AG20443 (cell line): Measurements from ENCODE around the gene KIR3DL2.
"Not testable (repeated sequence)": the region's sequence is repeated elsewhere in the genome, so short reads cannot be mapped to it uniquely, and the experiment has no call there.

Source experiments
- DNase-seq: peaks from one replicate; pipeline ENCODE4 v3.0.0; 2012; ENCODE audit warnings: low spot score, mixed read lengths

Gene KIR3DL2

DNA sequence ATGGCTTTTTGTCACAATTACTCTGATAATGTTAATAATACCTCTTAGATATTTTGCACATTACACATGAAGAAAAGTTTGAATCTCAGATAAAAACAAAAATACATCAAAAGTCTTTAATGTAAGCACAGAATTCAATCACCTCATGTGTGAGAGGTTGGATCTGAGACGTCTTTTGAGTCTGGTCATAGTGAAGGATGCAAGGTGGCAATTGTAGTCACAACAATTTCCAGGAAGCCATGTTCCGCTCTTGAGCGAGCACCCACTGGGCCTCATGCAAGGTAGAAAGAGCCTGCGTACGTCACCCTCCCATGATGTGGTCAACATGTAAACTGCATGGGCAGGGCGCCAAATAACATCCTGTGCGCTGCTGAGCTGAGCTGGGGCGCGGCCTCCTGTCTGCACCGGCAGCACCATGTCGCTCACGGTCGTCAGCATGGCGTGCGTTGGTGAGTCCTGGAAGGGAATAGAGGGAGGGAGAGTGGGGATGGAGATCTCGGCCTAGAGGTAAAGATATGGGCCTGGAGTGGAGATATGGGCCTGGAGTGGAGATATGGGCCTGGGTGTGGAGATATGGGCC lies at the start of gene KIR3DL2:
KIR3DL2 (plus strand) TSS at position 383 of the 580 bp plus-strand sequence; CDS start at position 416, 33 bp downstream.
- DNase-seq: not testable (repeated sequence)

DNA sequence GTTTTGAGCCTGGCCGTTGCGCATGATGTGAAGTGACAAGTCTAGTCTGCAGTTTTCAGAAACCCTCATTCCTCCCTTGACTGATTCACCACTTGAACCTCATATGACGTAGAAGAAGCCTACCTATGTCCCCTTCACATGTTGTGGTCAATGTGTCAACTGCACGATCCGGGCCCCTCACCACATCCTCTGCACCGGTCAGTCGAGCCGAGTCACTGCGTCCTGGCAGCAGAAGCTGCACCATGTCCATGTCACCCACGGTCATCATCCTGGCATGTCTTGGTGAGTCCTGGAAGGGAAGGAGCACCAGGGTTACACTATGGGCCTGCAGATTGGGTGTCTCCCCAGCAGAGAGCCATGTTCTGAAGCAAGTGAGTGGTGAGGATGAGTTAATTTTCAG lies 46.8 kb upstream of the KIR3DL2 start, which contains the start of gene KIR2DL4:
KIR2DL4 (plus strand) TSS at position 201 of the 400 bp plus-strand sequence; CDS start at position 243, 42 bp downstream.
- no peak for DNase-seq

DNA sequence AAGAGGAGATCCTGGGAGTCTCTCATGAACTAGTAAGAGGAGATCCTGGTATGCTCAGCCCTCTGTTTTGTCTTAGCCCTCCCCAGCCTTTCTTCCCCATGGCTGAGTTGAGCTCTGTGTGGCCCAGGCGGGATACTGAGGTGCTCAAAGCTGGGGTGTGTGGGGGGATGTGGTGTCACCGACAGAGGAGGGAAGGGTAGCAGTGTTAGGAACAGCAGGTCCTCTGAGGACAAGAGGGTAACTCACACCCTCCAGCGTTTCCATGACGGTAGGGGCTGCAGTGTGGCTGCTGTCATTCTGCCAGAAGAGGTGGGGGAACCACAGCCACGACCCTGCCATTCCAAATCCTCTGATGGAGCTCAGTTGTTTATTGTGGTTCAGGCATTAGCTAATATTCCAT lies 46.1 kb upstream of the KIR3DL2 start:
- no peak for DNase-seq

DNA sequence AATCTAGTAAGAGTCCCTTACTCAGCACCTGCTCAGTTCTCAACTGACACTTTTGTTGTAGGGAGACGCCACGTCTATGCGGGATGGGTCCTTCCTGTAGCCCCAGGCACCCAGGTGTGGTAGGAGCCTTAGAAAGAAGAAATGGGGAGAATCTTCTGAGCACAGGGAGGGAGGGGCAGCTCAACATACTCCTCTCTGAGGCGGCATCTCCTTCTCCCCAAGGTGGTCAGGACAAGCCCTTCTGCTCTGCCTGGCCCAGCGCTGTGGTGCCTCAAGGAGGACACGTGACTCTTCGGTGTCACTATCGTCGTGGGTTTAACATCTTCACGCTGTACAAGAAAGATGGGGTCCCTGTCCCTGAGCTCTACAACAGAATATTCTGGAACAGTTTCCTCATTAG lies 45.7 kb upstream of the KIR3DL2 start:
- DNase-seq: no peak

DNA sequence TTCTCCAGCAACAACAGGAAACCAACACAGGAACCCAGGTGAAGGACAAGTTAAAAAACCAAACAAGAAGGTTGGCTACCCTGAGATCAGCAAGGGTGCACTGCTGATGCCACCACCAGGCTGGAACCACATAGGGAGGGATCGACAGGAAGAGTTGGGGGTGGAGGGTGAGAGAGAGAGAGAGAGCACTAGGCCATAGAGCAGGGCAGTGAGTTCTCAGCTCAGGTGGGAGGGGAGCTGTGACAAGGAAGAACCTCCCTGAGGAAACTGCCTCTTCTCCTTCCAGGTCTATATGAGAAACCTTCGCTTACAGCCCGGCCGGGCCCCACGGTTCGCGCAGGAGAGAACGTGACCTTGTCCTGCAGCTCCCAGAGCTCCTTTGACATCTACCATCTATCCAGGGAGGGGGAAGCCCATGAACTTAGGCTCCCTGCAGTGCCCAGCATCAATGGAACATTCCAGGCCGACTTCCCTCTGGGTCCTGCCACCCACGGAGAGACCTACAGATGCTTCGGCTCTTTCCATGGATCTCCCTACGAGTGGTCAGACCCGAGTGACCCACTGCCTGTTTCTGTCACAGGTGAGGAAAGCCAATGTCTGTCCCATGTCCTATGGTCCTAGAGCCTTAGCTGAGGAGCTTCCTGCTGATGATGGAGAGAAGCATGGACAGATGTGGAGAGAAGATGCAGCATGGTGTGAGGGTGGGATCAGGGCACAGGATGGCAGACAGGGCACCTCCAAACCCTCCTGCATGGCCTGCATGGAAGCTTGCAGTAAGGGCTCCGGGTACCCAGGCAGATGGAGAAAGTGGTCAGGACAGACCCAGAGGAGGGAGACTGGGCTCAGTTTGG lies 44.4 kb upstream of the KIR3DL2 start:
- no peak for DNase-seq

DNA sequence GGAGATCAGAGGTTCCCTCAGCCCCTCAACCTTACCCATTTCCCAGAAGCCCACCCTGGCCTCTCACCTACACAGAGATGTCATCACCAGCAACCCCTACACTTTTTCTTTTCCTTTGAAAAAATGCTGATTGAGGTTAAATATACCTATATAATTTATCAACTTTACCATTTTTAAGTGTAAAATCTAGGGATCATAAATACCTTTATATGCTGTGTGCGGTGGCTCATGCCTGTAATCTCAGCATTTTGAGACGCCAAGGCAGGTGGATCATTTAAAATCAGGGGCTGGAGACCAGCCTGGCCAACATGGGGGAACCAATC lies 43.8 kb upstream of the KIR3DL2 start:
- no peak for DNase-seq

DNA sequence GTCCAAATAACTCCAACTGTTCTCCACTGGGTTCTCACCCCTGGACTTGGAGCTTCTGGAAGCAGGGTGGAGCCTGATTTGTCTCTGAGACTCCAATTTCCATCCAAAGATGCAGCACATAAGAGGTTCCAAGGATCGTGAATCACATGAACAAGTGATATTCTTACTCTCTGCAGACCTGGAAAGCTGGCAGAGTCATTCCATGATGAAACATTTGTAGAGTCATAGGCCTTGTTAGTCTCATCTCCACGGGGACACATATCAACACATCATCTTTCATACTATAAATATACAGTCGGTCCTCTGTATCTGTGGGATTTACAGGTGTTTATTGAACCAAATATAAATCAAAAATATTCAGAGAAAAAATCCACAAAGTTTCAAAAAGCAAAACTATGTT lies 35.7 kb upstream of the KIR3DL2 start:
- not testable (repeated sequence) for DNase-seq

DNA sequence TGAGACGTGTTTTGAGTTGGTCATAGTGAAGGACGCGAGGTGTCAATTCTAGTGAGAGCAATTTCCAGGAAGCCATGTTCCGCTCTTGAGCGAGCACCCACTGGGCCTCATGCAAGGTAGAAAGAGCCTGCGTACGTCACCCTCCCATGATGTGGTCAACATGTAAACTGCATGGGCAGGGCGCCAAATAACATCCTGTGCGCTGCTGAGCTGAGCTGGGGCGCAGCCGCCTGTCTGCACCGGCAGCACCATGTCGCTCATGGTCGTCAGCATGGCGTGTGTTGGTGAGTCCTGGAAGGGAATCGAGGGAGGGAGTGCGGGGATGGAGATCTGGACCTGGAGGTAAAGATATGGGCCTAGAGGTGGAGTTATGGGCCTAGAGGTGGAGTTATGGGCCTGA lies 34.0 kb upstream of the KIR3DL2 start, which contains the start of gene KIR3DL1:
KIR3DL1 (plus strand) TSS at position 218 of the 400 bp plus-strand sequence.
- DNase-seq: not testable (repeated sequence)

DNA sequence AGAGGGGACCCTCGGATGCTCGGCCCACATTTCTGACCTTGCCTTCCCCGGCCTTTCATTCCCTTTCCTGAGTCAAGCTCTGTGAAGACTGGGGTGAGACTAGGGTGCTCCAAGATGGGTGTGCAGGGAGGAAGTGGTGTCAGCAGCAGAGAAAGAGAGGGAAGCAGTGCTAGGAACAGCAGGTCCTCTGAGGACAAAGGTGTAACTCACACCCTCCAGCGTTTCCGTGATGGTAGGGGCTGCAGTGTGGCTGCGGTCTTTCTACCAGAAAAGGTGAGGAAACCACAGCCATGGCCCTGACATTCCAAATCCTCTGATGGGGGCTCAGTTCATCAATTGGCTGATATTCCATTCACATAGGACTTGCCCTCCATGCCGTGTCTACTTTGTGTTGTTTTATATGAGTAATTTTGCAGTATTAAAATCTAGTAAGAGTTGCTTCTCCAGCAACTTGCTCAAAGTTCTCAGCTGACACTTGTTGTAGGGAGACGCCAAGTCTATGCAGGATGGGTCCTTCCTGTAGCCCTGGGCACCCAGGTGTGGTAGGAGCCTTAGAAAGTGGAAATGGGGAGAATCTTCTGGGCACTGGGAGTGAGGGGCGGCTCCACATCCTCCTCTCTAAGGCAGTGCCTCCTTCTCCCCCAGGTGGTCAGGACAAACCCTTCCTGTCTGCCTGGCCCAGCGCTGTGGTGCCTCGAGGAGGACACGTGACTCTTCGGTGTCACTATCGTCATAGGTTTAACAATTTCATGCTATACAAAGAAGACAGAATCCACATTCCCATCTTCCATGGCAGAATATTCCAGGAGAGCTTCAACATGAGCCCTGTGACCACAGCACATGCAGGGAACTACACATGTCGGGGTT lies 32.3 kb upstream of the KIR3DL2 start:
- no peak for DNase-seq

DNA sequence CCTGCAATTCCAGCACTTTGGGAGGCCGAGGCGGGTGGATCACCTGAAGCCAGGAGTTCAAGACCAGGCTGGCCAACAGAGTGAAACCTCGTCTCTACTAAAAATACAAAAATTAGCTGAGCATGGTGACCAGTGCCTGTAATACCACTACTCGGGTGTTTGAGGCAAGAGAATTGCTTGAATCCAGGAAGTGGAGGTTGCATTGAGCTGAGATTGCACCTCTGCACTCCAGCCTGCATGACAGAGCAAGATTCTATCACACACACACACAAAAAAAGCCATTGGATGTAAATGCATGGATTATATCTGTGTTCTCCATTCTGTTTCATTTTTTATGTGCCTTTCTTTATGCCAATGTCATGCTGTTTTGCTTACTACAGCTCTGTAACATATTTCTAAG lies 25.8 kb upstream of the KIR3DL2 start:
- not testable (repeated sequence) for DNase-seq

DNA sequence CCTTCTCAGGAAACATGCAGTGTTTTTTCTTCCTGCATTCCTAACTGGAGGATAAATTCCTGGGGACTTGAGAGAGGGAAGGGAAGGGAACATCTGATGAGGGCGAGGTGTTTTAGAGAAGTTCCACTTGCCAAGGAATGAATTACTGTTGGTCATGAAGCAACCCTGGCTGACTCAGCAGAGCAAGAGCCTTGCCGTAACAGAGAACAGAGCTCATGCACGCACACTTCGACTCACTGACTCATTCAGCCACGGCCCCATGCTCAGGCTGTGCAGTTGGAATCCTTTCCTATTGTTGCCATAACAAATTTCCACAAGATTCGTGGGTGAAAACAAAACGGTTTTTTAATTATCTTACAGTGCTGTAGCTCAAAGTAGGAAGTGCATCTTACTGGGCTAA lies 24.9 kb upstream of the KIR3DL2 start:
- DNase-seq: not testable (repeated sequence)

DNA sequence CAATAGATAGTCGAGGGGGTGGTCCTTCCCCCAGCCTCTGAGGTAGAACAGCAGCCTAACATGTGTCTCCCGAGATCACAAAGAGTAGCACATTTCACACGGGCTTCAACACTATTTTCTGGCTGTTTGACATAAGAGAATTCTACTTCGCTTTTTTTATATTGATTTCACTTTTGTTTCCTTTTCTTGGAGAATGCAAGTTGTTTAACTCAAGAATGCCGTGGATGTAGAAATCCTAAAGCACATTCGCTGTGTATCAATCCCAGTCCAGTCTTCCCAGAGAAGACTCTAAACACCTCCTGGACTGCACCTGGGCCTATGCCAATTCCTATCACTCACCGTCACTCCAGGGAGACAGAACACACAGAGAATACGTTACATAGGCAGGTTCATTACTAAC lies 22.2 kb upstream of the KIR3DL2 start:
- DNase-seq: not testable (repeated sequence)

DNA sequence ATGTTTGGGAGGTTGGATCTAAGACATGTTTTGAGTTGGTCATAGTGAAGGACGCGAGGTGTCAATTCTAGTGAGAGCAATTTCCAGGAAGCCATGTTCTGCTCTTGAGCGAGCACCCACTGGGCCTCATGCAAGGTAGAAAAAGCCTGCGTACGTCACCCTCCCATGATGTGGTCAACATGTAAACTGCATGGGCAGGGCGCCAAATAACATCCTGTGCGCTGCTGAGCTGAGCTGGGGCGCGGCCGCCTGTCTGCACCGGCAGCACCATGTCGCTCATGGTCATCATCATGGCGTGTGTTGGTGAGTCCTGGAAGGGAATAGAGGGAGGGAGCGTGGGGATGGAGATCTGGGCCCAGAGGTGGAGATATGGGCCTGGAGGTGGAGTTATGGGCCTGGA lies 17.7 kb upstream of the KIR3DL2 start, which contains the start of gene KIR2DS4:
KIR2DS4 (plus strand) TSS at position 181 of the 400 bp plus-strand sequence.
- not testable (repeated sequence) for DNase-seq

DNA sequence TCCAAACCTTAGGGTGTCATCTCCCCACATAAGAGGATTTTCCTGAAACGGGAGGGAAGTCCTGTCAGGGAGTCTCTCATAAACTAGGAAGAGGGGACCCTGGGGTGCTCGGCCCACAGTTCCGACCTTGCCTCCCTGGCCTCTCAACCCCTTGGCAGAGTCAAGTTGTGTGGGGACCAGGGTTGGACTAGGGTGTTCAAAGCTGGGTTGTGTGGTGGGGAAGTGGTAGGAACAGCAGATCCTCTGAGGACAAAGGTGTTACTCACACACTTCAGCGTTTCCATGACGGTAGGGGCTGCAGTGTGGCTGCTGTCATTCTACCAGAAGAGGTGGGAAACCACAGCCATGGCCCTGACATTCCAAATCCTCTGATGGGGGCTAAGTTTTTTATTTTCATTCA lies 15.1 kb upstream of the KIR3DL2 start:
- DNase-seq: not testable (repeated sequence)

DNA sequence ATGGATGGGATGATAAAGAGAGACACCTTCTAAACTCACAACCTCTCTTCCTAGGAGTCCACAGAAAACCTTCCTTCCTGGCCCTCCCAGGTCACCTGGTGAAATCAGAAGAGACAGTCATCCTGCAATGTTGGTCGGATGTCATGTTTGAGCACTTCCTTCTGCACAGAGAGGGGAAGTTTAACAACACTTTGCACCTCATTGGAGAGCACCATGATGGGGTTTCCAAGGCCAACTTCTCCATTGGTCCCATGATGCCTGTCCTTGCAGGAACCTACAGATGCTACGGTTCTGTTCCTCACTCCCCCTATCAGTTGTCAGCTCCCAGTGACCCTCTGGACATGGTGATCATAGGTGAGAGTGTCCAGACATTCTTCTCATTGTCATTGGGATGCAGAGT lies 12.7 kb upstream of the KIR3DL2 start:
- not testable (repeated sequence) for DNase-seq

DNA sequence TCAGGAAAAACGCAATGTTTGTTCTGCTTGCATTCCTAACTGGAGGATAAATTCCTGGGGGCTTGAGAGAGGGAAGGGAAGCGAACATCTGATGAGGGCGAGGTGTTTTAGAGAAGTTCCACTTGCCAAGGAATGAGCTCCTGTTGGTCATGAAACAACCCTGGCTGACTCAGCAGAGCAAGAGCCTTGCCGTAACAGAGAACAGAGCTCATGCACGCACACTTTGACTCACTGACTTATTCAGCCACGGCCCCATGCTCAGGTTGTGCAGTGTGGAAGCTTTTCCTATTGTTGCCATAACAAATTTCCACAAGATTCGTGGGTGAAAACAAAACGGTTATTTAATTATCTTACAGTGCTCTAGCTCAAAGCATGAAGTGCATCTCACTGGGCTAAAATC lies 7.1 kb upstream of the KIR3DL2 start:
- not testable (repeated sequence) for DNase-seq

DNA sequence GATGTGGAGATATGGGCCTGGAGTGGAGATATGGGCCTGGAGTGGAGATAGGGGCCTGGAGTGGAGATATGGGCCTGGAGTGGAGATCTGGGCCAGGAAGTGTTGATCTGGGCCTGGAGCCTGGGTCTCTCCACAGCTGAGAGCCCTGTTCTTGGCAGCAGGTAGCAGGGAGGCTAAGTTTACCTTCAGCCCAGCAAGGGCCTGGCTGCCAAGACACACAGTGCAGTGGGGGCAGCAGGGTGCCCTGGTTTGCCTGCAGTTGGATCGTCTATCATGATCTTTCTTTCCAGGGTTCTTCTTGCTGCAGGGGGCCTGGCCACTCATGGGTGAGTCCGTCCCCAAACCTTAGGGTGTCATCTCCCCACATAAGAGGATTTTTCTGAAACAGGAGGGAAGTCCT lies 687 bp downstream of the KIR3DL2 start:
- DNase-seq: no peak

DNA sequence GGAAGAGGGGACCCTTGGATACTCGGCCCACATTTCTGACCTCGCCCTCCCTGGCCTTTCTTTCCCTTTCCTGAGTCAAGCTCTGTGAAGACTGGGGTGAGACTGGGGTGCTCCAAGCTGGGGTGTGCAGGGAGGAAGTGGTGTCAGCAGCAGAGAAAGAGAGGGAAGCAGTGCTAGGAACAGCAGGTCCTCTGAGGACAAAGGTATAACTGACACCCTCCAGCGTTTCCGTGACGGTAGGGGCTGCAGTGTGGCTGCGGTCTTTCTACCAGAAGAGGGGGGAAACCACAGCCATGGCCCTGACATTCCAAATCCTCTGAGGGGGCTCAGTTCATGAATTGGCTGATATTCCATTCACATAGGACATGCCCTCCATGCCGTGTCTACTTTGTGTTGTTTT lies 1.1 kb downstream of the KIR3DL2 start:
- no peak for DNase-seq

DNA sequence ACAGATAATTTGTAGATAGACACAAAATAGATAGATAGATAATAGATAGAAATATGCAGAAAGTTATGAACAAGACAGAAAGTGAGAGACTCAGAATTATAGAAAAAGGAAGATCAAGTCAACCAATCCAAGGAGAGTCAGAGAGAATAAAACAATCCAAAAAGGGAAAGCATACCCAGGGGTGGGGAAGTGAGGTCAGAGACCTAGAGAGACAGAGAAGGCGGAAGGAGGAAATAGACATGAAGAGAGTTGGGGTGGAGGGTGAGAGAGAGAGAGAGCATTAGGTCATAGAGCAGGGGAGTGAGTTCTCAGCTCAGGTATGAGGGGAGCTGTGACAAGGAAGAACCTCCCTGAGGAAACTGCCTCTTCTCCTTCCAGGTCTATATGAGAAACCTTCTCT lies 5.0 kb downstream of the KIR3DL2 start:
- not testable (repeated sequence) for DNase-seq

DNA sequence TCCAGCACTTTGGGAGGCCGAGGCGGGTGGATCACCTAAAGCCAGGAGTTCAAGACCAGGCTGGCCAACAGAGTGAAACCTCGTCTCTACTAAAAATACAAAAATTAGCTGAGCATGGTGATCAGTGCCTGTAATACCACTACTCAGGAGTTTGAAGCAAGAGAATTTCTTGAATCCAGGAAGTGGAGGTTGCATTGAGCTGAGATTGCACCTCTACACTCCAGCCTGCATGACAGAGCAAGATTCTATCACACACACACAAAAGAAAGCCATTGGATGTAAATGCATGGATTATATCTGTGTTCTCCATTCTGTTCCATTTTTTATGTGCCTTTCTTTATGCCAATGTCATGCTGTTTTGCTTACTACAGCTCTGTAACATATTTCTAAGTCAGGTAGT lies 8.2 kb downstream of the KIR3DL2 start:
- not testable (repeated sequence) for DNase-seq

DNA sequence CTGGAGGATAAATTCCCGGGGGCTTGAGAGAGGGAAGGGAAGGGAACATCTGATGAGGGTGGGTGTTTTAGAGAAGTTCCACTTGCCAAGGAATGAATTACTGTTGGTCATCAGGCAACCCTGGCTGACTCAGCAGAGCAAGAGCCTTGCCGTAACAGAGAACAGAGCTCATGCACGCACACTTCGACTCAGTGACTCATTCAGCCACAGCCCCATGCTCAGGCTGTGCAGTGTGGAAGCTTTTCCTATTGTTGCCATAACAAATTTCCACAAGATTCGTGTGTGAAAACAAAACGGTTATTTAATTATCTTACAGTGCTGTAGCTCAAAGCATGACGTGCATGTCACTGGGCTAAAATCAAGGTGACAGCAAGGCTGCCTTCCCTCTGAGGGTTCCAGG lies 9.2 kb downstream of the KIR3DL2 start:
- DNase-seq: not testable (repeated sequence)

DNA sequence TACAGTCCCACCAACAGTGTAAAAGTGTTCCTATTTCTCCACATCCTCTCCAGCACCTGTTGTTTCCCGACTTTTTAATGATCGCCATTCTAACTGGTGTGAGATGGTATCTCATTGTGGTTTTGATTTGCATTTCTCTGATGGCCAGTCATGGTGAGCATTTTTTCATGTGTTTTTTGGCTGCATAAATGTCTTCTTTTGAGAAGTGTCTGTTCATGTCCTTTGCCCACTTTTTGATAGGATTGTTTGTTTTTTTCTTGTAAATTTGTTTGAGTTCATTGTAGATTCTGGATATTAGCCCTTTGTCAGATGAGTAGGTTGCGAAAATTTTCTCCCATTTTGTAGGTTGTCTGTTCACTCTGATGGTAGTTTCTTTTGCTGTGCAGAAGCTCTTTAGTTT lies 13.2 kb downstream of the KIR3DL2 start:
- DNase-seq: not testable (repeated sequence)
